Uterus (tissue), 4 donors: ENCODE measurements around the gene ASPHD2. TPM values are rescaled to one million over a fixed set of nuclear protein-coding genes. Genes with fewer than 3 reads are reported as not detected.

Source experiments
- DNase-seq, 2 donors: peaks; one replicate each; pipeline ENCODE4 v3.0.0-alpha.2; 2019 to 2020
- H3K27ac ChIP-seq, 2 donors: fragments of 200-600 bp; sonication (generic); 1 replicate in 1 of 2; 2 replicates in 1 of 2; pipeline ENCODE4 v1.5.1; 2016 to 2018
- H3K27me3 ChIP-seq, 2 donors: fragments of 200-600 bp; sonication (generic); one replicate each; pipeline ENCODE4 v1.5.1; 2018 to 2019; ENCODE audit warnings: control low read depth in 1 of 2
- H3K36me3 ChIP-seq, 2 donors: fragments of 200-600 bp; sonication (generic); one replicate each; pipeline ENCODE4 v1.5.1; 2019; ENCODE audit warnings: control low read depth in 1 of 2
- H3K4me1 ChIP-seq, 2 donors: fragments of 200-600 bp; sonication (generic); one replicate each; pipeline ENCODE4 v1.5.1; 2018 to 2019; ENCODE audit warnings: control low read depth in 1 of 2
- H3K4me3 ChIP-seq, 2 donors: fragments of 200-600 bp; sonication (generic); 1 replicate in 1 of 2; 2 replicates in 1 of 2; pipeline ENCODE4 v1.5.1; 2018 to 2019; ENCODE audit warnings: mild to moderate bottlenecking in 1 of 2
- H3K9me3 ChIP-seq, 2 donors: fragments of 200-600 bp; sonication (generic); one replicate each; pipeline ENCODE4 v1.5.1; 2019; ENCODE audit warnings: control low read depth in 1 of 2
- POLR2A ChIP-seq, 2 donors: fragments of 450-650 bp; IDR thresholded peaks; one replicate each; pipeline ENCODE4 v1.6.1; 2016; ENCODE audit warnings: antibody characterized with exemption in 2 of 2, mild to moderate bottlenecking in 1 of 2, moderate library complexity in 1 of 2
- intact Hi-C: fragments of 100-400 bp; cut with DNase I; formaldehyde crosslinking; loops from one replicate; pipeline ENCODE4 v1.15.1; 2023; ENCODE audit warnings: low total_unique reads
- total RNA-seq, 4 donors: library from RNA; depleted of rRNA in 3 of 4; stranded (reverse); fragments of >200 nt in 3 of 4; gene quantifications; one replicate each; pipeline versions ENCODE4 v1.1.0 to v1.2.4, GENCODE V29; 2014 to 2023
- TF ChIP-seq, protein P1 (sequence below), 4 experiments: fragments of 200-600 bp in 2 of 4; fragments of 450-650 bp in 2 of 4; sonication (generic) in 2 of 4; IDR thresholded peaks; one replicate each; pipeline ENCODE4 v1.5.1; 2016 to 2019; ENCODE audit warnings: antibody characterized with exemption in 4 of 4, mild to moderate bottlenecking in 2 of 4, moderate library complexity in 1 of 4
- donor health status: DM: yes; HTN: yes; CAD: no.

The ASPHD2 gene
- total RNA-seq, 4 donors from 2014 or later, result 0.83 to 1.8 TPM; not detected in 2

DNA sequence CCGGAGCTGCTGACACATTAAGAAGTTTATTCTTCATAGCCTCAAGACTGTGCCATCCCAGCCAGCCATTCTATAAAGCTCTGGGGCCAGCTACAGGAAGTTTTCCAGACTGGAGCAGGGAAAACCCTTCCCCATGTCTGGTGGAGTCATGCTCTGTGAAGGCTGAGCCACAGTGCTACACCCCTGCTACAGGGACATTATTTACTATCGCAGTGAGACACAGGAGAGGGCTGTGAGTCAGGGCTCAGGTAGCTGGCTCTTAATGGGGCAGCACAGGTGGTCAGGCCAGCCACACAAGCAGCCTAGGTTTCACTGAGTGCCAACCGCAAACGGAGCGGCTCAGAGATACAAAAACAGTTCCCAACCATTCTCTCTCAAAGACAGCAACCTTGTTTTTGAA is 42.5 kb downstream of the ASPHD2 start:
- no peaks in the 10 kb centered on the region for H3K4me1 ChIP-seq
- H3K4me3 ChIP-seq, result no peak overlapping the region
- H3K27me3 ChIP-seq, result no peaks in the 10 kb centered on the region
- H3K36me3 ChIP-seq, result no peaks in the 10 kb centered on the region
- H3K9me3 ChIP-seq, result no peaks in the 10 kb centered on the region
- H3K27ac ChIP-seq, result no peak overlapping the region
- TF ChIP-seq, protein P1, sequence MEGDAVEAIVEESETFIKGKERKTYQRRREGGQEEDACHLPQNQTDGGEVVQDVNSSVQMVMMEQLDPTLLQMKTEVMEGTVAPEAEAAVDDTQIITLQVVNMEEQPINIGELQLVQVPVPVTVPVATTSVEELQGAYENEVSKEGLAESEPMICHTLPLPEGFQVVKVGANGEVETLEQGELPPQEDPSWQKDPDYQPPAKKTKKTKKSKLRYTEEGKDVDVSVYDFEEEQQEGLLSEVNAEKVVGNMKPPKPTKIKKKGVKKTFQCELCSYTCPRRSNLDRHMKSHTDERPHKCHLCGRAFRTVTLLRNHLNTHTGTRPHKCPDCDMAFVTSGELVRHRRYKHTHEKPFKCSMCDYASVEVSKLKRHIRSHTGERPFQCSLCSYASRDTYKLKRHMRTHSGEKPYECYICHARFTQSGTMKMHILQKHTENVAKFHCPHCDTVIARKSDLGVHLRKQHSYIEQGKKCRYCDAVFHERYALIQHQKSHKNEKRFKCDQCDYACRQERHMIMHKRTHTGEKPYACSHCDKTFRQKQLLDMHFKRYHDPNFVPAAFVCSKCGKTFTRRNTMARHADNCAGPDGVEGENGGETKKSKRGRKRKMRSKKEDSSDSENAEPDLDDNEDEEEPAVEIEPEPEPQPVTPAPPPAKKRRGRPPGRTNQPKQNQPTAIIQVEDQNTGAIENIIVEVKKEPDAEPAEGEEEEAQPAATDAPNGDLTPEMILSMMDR (IDR thresholded peaks at IDR 0.05), result no peak
- no peak for TF ChIP-seq POLR2A (IDR thresholded peaks at IDR 0.05)
- DNase-seq, result no peak
- intact Hi-C loops, result no loop called here

GRCh38 chr22:26474682-26475081 is 45.6 kb downstream of the ASPHD2 start:
- no peak for DNase-seq
- intact Hi-C loops, result no loop called here
- Histone ChIP-seq H3K27me3 (no peaks in the 10 kb centered on the region), H3K9me3 (no peaks in the 10 kb centered on the region), H3K4me3 (no peak overlapping the region), H3K27ac (no peak overlapping the region), H3K4me1 (peaks cover 0 to 7% of the 10 kb centered on the region in 2 donors), H3K36me3 (no peaks in the 10 kb centered on the region)
- TF ChIP-seq POLR2A (IDR thresholded peaks at IDR 0.05), result no peak
- TF ChIP-seq, protein P1 (IDR thresholded peaks at IDR 0.05), result no peak

GRCh38 chr22:26476705-26477340 is 47.8 kb downstream of the ASPHD2 start:
- Histone ChIP-seq H3K4me1 (peaks cover 7 to 9% of the 10 kb centered on the region in 2 donors), H3K27me3 (no peaks in the 10 kb centered on the region), H3K9me3 (no peaks in the 10 kb centered on the region), H3K27ac (no peak overlapping the region), H3K4me3 (no peak overlapping the region), H3K36me3 (no peaks in the 10 kb centered on the region)
- DNase-seq, result no peak
- intact Hi-C loops, result no loop called here
- no peak for TF ChIP-seq POLR2A (IDR thresholded peaks at IDR 0.05)
- TF ChIP-seq, protein P1 (IDR thresholded peaks at IDR 0.05), result no peak

- intact Hi-C loops, result no loop called here
- no peak overlapping the region for H3K27ac ChIP-seq
- no peaks in the 10 kb centered on the region for H3K9me3 ChIP-seq
- no peaks in the 10 kb centered on the region for H3K36me3 ChIP-seq
- peaks cover 9 to 14% of the 10 kb centered on the region in 2 donors for H3K4me1 ChIP-seq
- no peak overlapping the region for H3K4me3 ChIP-seq
- no peaks in the 10 kb centered on the region for H3K27me3 ChIP-seq
- DNase-seq, result no peak
- TF ChIP-seq, protein P1 (IDR thresholded peaks at IDR 0.05), result no peak
- TF ChIP-seq POLR2A (IDR thresholded peaks at IDR 0.05), result no peak
These were observed 48.3 kb downstream of the ASPHD2 start for GRCh38 chr22:26477341-26477731.

GRCh38 chr22:26479043-26479791 is 50.2 kb downstream of the ASPHD2 start:
- H3K4me3 ChIP-seq, result no peak overlapping the region
- H3K36me3 ChIP-seq, result no peaks in the 10 kb centered on the region
- no peak for DNase-seq
- H3K27ac ChIP-seq, result peak overlapping the region in 1 of 2 donors; percentile 24
- TF ChIP-seq, protein P1 (IDR thresholded peaks at IDR 0.05), result no peak
- no peak for TF ChIP-seq POLR2A (IDR thresholded peaks at IDR 0.05)
- no peaks in the 10 kb centered on the region for H3K9me3 ChIP-seq
- peaks cover 14 to 19% of the 10 kb centered on the region in 2 donors for H3K4me1 ChIP-seq
- no peaks in the 10 kb centered on the region for H3K27me3 ChIP-seq
- intact Hi-C loops, result no loop called here
